WTC11 (cell line): ENCODE data around the gene BCL11B. TPM values are rescaled to one million over a fixed set of nuclear protein-coding genes. Genes with fewer than 3 reads are reported as not detected.

Experiments
- ATAC-seq: fragments of 200-7000 bp; cut with Tn5 transposase; 2 replicates; pipeline ENCODE4 v1.10.0; 2021; ENCODE audit warnings: mild to moderate bottlenecking, moderate library complexity
- CTCF ChIA-PET: fragments of 300-600 bp; sonication (Branson Sonifier 250); formaldehyde crosslinking; loops from one replicate; lab custom pipeline; 2021; ENCODE audit warnings: antibody characterized with exemption; lab: Charles Lee
- POLR2A ChIA-PET: fragments of 350-600 bp; sonication (Branson Sonifier 250); formaldehyde crosslinking; loops from one replicate; lab custom pipeline; 2021; ENCODE audit warnings: antibody characterized with exemption; lab: Charles Lee
- DNase-seq: peaks from one replicate; pipeline ENCODE4 v3.0.0; 2021; ENCODE audit warnings: low spot score
- H3K27ac Mint-ChIP-seq: 2 replicates; pipeline ENCODE4 v1.8.0; 2021; ENCODE audit warnings: mixed read lengths
- H3K27me3 Mint-ChIP-seq: 2 replicates; pipeline ENCODE4 v1.8.0; 2021; ENCODE audit warnings: low read depth, mild to moderate bottlenecking, moderate library complexity, mixed read lengths
- H3K36me3 Mint-ChIP-seq: 2 replicates; pipeline ENCODE4 v1.8.0; 2021; ENCODE audit warnings: mixed read lengths
- H3K4me1 Mint-ChIP-seq: 2 replicates; pipeline ENCODE4 v1.8.0; 2022; ENCODE audit warnings: mixed read lengths
- H3K4me3 Mint-ChIP-seq: 2 replicates; pipeline ENCODE4 v1.8.0; 2021; ENCODE audit warnings: mild to moderate bottlenecking, moderate library complexity, mixed read lengths
- H3K9me3 Mint-ChIP-seq: 2 replicates; pipeline ENCODE4 v1.8.0; 2021; ENCODE audit warnings: mixed read lengths
- AR ChIP-seq: fragments of 250-450 bp; sonication (Bioruptor Pico); IDR thresholded peaks from 2 replicates; pipeline ENCODE4 v1.9.0; 2021; ENCODE audit warnings: mild to moderate bottlenecking
- ARID4B ChIP-seq: sonication (generic); formaldehyde crosslinking; IDR thresholded peaks from 2 replicates; pipeline ENCODE4 v1.8.0; 2023; ENCODE audit warnings: missing genetic modification reagents, mild to moderate bottlenecking, borderline replicate concordance
- E2F5 ChIP-seq: sonication (generic); formaldehyde crosslinking; IDR thresholded peaks from 2 replicates; pipeline ENCODE4 v1.8.1; 2022; ENCODE audit warnings: mild to moderate bottlenecking, moderate library complexity, missing genetic modification reagents
- EMX1 ChIP-seq: fragments of 250-450 bp; sonication (Bioruptor Pico); IDR thresholded peaks from 2 replicates; pipeline ENCODE4 v1.8.0; 2021; ENCODE audit warnings: mild to moderate bottlenecking
- ERG ChIP-seq: fragments of 250-450 bp; sonication (Bioruptor Pico); IDR thresholded peaks from 2 replicates; pipeline ENCODE4 v1.8.0; 2021; ENCODE audit warnings: mild to moderate bottlenecking
- HMGXB4 ChIP-seq: sonication (generic); formaldehyde crosslinking; IDR thresholded peaks from 2 replicates; pipeline ENCODE4 v1.8.1; 2023; ENCODE audit warnings: mild to moderate bottlenecking, moderate library complexity, missing genetic modification reagents
- IRF2 ChIP-seq: sonication (generic); formaldehyde crosslinking; IDR thresholded peaks from 2 replicates; pipeline ENCODE4 v1.8.0; 2022; ENCODE audit warnings: low read depth, missing genetic modification reagents, borderline replicate concordance
- NFATC4 ChIP-seq: fragments of 250-450 bp; sonication (Bioruptor Pico); IDR thresholded peaks from 2 replicates; pipeline ENCODE4 v1.9.0; 2021; ENCODE audit warnings: mild to moderate bottlenecking
- NFYB ChIP-seq: sonication (generic); formaldehyde crosslinking; conservative IDR thresholded peaks from 2 replicates; pipeline ENCODE4 v1.8.0; 2022; ENCODE audit warnings: low read depth, missing genetic modification reagents
- PRRX2 ChIP-seq: fragments of 250-450 bp; sonication (Bioruptor Pico); IDR thresholded peaks from 2 replicates; pipeline ENCODE4 v1.8.0; 2021; ENCODE audit warnings: mild to moderate bottlenecking
- SP1 ChIP-seq: sonication (generic); formaldehyde crosslinking; conservative IDR thresholded peaks from 2 replicates; pipeline ENCODE4 v1.8.1; 2022; ENCODE audit warnings: missing genetic modification reagents
- USF1 ChIP-seq: sonication (generic); formaldehyde crosslinking; IDR thresholded peaks from 2 replicates; pipeline ENCODE4 v1.8.0; 2022; ENCODE audit warnings: mild to moderate bottlenecking, missing genetic modification reagents
- ZNF396 ChIP-seq: fragments of 250-450 bp; sonication (Bioruptor Pico); IDR thresholded peaks from 2 replicates; pipeline ENCODE4 v1.8.0; 2021; ENCODE audit warnings: mild to moderate bottlenecking, moderate library complexity, borderline replicate concordance
- ZNF512 ChIP-seq: sonication (generic); formaldehyde crosslinking; IDR thresholded peaks from 2 replicates; pipeline ENCODE4 v1.8.1; 2022; ENCODE audit warnings: missing genetic modification reagents, borderline replicate concordance
- total RNA-seq: library from RNA; stranded (reverse); gene quantifications from 3 replicates; pipeline ENCODE4 v1.2.3, GENCODE V29; 2021

The BCL11B gene
- total RNA-seq, 1 experiment from 2014 or later: 9.1 TPM

GRCh38 chr14:99190696-99191394 lies 81.2 kb downstream of the BCL11B start:
- H3K27me3 Mint-ChIP-seq: no peaks in the 10 kb centered on the region
- H3K4me3 Mint-ChIP-seq: no peak overlapping the region
- POLR2A ChIA-PET: no interaction called here
- TF ChIP-seq EMX1 (no peak), E2F5 (no peak), ZNF396 (CRISPR knock-in tag) (no peak), IRF2 (CRISPR knock-in tag) (no peak), NFATC4 (no peak), NFYB (no peak), ARID4B (CRISPR knock-in tag) (no peak), PRRX2 (CRISPR knock-in tag) (no peak), HMGXB4 (CRISPR knock-in tag) (no peak), AR (CRISPR knock-in tag) (no peak), ZNF512 (CRISPR knock-in tag) (no peak), USF1 (CRISPR knock-in tag) (no peak), ERG (CRISPR knock-in tag) (no peak), SP1 (CRISPR knock-in tag) (no peak)
- H3K4me1 Mint-ChIP-seq: peaks cover 60% of the 10 kb centered on the region
- H3K27ac Mint-ChIP-seq: no peak overlapping the region
- H3K36me3 Mint-ChIP-seq: no peaks in the 10 kb centered on the region
- no peaks in the 10 kb centered on the region for H3K9me3 Mint-ChIP-seq
- CTCF ChIA-PET: interaction anchor here (0.9 to 1.7 kb wide), 4 partner anchors 9 to 75 kb away, joined by 3 to 6 read pairs (median 4); no protein-coding TSS in a partner anchor
- ATAC-seq (no peak), DNase-seq (no peak)
